Activated T-cell treated with anti-CD3 and anti-CD28 coated beads, Interleukin-2, amount 50 U/mL, for 72 hours (primary cell): ENCODE data around the gene RSPH10B2. TPM values are rescaled to one million over a fixed set of nuclear protein-coding genes. Genes with fewer than 3 reads are reported as not detected.
"Not testable (repeated sequence)": the region's sequence is repeated elsewhere in the genome, so short reads cannot be mapped to it uniquely, and the experiment has no call there.

Experiments used
- ATAC-seq, 2 donors: fragments of 150-1000 bp; cut with Tn5 transposase; replicated peaks in 1 of 2; 2 replicates each; pipeline ENCODE4 v1.10.0; 2021; ENCODE audit warnings: moderate library complexity in 2 of 2, mild to moderate bottlenecking in 1 of 2
- DNase-seq, 2 donors: peaks; one replicate each; pipeline ENCODE4 v3.0.0; 2021 to 2022; ENCODE audit warnings: mixed read lengths in 1 of 2
- H3K27ac Mint-ChIP-seq: one replicate; pipeline ENCODE4 v1.8.0; 2022; ENCODE audit warnings: mild to moderate bottlenecking, moderate library complexity, mixed read lengths
- H3K27me3 Mint-ChIP-seq: one replicate; pipeline ENCODE4 v1.8.0; 2022; ENCODE audit warnings: low read depth, mixed read lengths
- H3K36me3 Mint-ChIP-seq, 2 donors: one replicate each; pipeline ENCODE4 v1.8.0; 2022; ENCODE audit warnings: mixed read lengths in 2 of 2, mild to moderate bottlenecking in 1 of 2; ENCODE audit not compliant: insufficient read depth in 2 of 2
- H3K4me1 Mint-ChIP-seq: one replicate; pipeline ENCODE4 v1.8.0; 2022; ENCODE audit warnings: low read depth, mixed read lengths
- H3K4me3 Mint-ChIP-seq, 2 donors: one replicate each; pipeline ENCODE4 v1.8.0; 2022; ENCODE audit warnings: mild to moderate bottlenecking in 2 of 2, mixed read lengths in 2 of 2, moderate library complexity in 2 of 2
- H3K9me3 Mint-ChIP-seq, 2 donors: one replicate each; pipeline ENCODE4 v1.8.0; 2022; ENCODE audit warnings: mixed read lengths in 2 of 2
- total RNA-seq, 2 donors: library from RNA; stranded (reverse); gene quantifications; one replicate each; pipeline ENCODE4 v1.2.3, GENCODE V29; 2022

Gene RSPH10B2
- total RNA-seq, 2 donors from 2014 or later, result 0.89 TPM; not detected in 1

DNA sequence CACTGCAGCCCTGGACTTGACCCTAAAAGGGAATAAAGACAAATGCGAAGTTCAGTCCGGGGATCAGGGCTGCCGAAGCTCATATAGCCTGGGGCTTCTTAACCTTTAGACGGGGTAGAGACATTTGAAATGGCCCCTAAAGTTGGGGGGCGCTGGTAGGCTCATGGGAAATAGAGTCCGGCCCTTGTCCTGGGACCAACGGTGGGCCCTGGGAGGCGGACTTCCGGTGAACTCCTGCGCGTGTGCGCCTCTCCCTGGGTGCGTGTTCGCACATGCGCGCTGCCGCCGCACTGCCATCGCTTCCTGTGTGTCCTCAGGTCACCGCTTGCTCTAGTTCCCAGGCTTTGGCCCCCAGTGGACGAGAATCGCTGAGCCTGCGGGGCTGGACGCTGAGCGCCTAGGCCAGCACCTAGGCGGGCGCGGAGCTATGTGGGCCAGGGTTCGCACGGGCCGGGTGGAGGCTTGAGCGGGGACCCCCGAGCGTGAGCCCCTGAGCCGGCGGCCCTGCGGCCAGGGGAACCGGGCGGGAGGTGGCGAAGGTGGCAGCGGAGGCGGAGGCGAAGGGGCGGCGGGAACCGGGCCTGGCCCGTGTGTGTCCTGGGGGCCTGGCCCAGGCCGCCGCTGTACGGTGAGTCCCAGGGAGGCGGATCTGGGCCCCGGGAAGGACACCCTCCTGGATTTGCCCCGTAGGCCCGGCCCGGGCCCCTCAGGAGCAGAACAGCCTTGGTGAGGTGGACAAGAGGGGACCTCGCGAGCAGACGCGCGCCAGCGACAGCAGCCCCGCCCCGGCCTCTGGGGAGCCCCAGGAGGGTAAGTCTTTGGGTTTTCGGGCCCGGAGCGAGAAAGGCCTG lies 24.2 kb upstream of the RSPH10B2 start:
- Mint-ChIP-seq H3K4me1 (peaks cover 41% of the 10 kb centered on the region), H3K27me3 (no peaks in the 10 kb centered on the region), H3K36me3 (peaks cover 13 to 15% of the 10 kb centered on the region in 2 donors), H3K9me3 (peaks cover 0 to 2% of the 10 kb centered on the region in 2 donors), H3K4me3 (peak overlapping the region; percentile 90 to 94), H3K27ac (peak overlapping the region; percentile 85)
- peak; percentile 90 to 91 for DNase-seq
- ATAC-seq, result peak; percentile 99 to 100

- Mint-ChIP-seq H3K4me3 (peak overlapping the region; percentile 90 to 94), H3K4me1 (peaks cover 37% of the 10 kb centered on the region), H3K36me3 (peaks cover 13 to 21% of the 10 kb centered on the region in 2 donors), H3K9me3 (peaks cover 0 to 2% of the 10 kb centered on the region in 2 donors), H3K27ac (peak overlapping the region; percentile 59), H3K27me3 (no peaks in the 10 kb centered on the region)
- no peak for ATAC-seq
- no peak for DNase-seq
Measured at GRCh38 chr7:6730343-6730633, 23.6 kb upstream of the RSPH10B2 start.

DNA sequence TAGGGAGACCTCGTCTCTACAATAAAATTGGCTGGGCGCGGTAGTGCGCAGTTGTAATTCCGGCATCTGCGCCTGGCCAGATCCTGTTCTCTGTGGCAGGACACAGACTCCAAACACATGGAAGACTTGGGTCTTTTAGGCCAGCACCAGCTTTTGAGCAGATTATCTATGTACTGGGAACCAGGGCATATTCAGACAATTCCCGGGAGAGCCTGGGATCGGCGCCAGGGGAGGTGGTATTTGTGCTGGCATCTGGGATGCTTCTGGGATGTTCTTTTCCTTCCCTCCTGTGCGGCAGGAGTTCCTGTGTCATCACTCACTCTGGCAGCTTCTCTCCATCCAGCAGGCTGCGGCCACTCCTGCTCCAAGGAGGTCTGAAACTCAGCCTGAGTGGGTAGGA lies 15.5 kb upstream of the RSPH10B2 start:
- not testable (repeated sequence) for ATAC-seq
- peaks cover 9 to 22% of the 10 kb centered on the region in 2 donors for H3K36me3 Mint-ChIP-seq

DNA sequence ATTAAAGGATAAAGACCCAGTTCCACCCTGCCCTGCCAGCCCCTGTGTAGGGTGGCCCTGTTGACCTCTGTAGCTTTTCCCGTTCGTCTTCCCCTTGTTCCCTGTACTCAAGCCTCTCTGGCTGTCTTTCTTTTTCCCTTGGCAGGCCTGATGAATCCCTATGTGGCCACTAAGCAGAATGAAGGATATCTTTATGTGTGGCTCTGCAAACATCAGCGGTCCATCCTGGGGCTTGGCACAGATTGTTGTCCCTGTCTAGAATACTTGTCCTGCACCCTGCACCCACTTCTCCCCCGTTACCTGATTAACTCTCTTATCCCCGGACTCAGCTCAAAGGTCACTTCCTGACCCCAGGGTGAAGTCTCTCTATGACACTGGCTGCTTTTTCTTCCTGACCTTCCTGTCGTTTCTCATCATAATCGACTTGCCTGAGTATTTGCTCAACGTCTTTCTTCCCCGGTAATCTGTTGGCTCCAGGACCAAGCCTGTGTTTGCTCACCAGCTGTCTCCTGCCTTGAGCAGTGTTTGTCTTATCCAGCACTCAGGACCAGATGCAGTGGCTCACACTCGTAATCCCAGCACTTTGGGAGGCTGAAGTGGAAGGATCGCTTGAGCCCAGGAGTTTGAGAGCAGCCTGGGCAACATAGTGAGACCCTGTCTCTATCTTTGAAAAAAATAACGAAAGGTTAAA lies 9.3 kb upstream of the RSPH10B2 start:
- H3K36me3 Mint-ChIP-seq, H3K9me3 Mint-ChIP-seq, ATAC-seq, DNase-seq, H3K4me3 Mint-ChIP-seq, H3K4me1 Mint-ChIP-seq, H3K27me3 Mint-ChIP-seq: not testable (repeated sequence)
- H3K27ac Mint-ChIP-seq, result peak overlapping the region; percentile 67

More for the DNA sequence above, 15.5 kb upstream of the RSPH10B2 start:
- H3K27ac Mint-ChIP-seq, DNase-seq, H3K9me3 Mint-ChIP-seq, H3K4me3 Mint-ChIP-seq, H3K4me1 Mint-ChIP-seq, H3K27me3 Mint-ChIP-seq: not testable (repeated sequence)

- not testable (repeated sequence) for H3K27me3 Mint-ChIP-seq, H3K9me3 Mint-ChIP-seq, DNase-seq, H3K36me3 Mint-ChIP-seq, ATAC-seq, H3K27ac Mint-ChIP-seq, H3K4me1 Mint-ChIP-seq, H3K4me3 Mint-ChIP-seq
Measured at GRCh38 chr7:6749335-6749734, 4.6 kb upstream of the RSPH10B2 start.

GRCh38 chr7:6750173-6750572 lies 3.7 kb upstream of the RSPH10B2 start:
- not testable (repeated sequence) for H3K4me1 Mint-ChIP-seq, H3K9me3 Mint-ChIP-seq, DNase-seq, H3K36me3 Mint-ChIP-seq, ATAC-seq, H3K27me3 Mint-ChIP-seq, H3K27ac Mint-ChIP-seq, H3K4me3 Mint-ChIP-seq

DNA sequence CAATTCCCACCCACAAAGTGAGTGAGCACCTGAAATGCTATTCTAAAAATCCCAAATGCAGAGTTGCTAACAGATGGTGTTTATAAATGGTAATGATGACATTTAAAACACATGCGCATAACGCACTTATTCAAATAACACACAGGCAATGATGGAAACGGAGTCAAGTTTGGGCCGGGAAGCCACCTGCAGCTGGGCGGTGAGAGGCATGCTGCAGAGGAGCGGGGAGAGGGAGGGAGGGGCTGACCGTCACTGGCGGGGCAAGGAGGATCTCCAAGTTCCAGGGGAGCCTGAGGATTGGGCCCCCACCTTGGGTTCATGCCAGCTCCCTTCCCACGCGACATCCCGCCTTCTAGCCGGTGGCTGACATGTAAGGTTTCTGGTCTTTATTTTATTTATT lies 7.3 kb downstream of the RSPH10B2 start:
- not testable (repeated sequence) for H3K36me3 Mint-ChIP-seq, DNase-seq, H3K9me3 Mint-ChIP-seq, ATAC-seq, H3K27ac Mint-ChIP-seq, H3K4me3 Mint-ChIP-seq, H3K27me3 Mint-ChIP-seq, H3K4me1 Mint-ChIP-seq

DNA sequence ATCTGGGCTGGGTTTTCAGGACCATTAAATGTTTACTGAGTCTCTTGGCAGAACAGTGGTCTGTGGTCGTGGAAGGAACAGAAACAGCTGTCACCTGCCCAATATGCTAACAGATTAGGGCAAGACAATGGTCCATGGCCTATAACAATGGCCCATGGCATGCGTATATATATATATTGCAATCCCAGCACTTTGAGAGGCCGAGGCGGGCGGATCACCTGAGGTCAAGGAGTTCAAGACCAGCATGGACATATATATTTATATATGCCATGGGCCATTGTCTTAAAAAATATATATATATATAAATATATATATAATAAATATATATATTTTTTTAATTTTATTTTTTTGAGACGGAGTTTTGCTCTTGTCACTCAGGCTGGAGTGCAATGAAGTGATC lies 27.7 kb downstream of the RSPH10B2 start:
- not testable (repeated sequence) for H3K4me3 Mint-ChIP-seq

GRCh38 chr7:6789353-6789752 lies 35.5 kb downstream of the RSPH10B2 start:
- not testable (repeated sequence) for H3K27me3 Mint-ChIP-seq, H3K27ac Mint-ChIP-seq, DNase-seq, H3K4me3 Mint-ChIP-seq, H3K4me1 Mint-ChIP-seq, H3K9me3 Mint-ChIP-seq, H3K36me3 Mint-ChIP-seq, ATAC-seq

More for the DNA sequence above, 27.7 kb downstream of the RSPH10B2 start:
- H3K27me3 Mint-ChIP-seq, ATAC-seq, H3K36me3 Mint-ChIP-seq, H3K9me3 Mint-ChIP-seq, H3K4me1 Mint-ChIP-seq, DNase-seq, H3K27ac Mint-ChIP-seq: not testable (repeated sequence)

DNA sequence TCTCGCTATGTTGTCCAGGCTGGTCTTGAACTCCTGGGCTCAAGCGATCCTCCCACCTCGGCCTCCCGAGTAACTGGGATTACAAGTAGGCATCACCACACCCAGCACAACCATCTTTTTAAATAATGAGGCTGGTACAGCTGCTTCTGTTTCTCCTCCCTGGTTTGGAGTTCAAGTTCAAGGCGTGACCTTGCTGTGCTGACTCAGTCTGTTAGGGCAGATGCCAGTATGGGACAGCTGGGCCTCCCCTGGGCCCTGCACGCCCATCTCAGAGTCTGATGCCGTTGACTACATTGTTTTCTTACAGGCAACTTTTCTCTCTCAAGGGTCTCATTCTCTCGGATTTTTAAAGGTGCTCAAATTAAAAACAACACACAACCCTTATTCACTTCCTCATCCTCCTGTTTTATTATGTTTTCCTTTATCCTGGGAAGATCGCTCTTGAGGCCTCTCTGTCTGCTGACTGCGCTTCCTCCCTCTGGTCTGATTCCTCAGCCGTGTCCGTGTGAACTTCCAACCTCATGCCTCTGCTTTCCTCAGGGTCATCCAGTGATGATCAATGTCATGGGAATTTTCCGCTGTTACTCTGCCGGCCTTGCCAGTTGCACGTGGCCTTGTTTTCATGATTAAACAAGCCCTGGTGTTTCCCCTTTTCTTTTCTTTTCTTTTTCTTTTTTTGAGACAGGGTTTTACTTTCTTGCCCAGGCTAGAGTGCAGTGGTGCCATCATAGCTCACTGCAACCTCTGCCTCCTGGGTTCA lies 38.4 kb downstream of the RSPH10B2 start:
- H3K4me3 Mint-ChIP-seq, H3K27ac Mint-ChIP-seq, H3K27me3 Mint-ChIP-seq, H3K9me3 Mint-ChIP-seq, ATAC-seq, DNase-seq, H3K36me3 Mint-ChIP-seq, H3K4me1 Mint-ChIP-seq: not testable (repeated sequence)

DNA sequence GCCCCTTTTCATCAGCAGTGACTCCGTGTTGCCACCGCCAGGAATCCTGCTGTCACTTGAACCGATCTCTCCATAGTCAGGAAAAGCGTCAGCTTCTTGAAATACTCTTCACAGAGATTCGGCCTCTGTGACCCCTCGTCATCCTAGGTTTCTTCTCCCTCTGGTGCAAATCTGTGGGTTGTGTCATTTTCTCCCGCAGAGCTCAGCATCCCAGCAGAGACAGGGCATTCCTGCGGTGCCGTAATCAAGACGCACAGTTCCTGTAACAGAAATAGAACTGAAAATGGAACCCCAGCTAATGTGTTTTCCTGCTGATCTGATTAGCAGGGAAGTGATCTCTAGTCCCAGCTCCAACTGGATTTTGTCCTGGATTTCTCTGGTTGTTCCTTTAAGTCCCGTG lies 40.4 kb downstream of the RSPH10B2 start:
- not testable (repeated sequence) for H3K27me3 Mint-ChIP-seq, ATAC-seq, H3K9me3 Mint-ChIP-seq, H3K4me3 Mint-ChIP-seq, H3K4me1 Mint-ChIP-seq, H3K27ac Mint-ChIP-seq, DNase-seq, H3K36me3 Mint-ChIP-seq

DNA sequence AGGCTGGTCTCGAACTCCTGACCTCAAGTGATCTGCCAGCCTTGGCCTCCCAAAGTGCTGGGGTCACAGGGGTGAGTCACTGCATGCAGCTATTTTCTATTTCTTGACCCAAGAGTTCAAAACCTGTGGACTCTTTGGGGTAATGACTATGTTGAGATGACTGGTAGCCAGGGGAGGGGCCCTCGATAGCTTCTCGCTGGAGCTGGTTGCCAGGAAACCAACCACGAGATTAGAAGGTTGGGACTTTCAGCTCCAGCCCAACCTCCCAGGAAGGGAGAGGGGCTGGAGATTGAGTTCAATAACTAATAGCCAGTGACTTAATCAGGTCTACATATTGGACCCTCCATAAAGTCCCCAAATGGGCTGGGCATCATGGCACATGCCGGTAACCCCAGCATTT lies 43.3 kb downstream of the RSPH10B2 start:
- H3K9me3 Mint-ChIP-seq, H3K4me3 Mint-ChIP-seq, H3K27ac Mint-ChIP-seq, H3K27me3 Mint-ChIP-seq, H3K4me1 Mint-ChIP-seq, DNase-seq, ATAC-seq, H3K36me3 Mint-ChIP-seq: not testable (repeated sequence)

GRCh38 chr7:6798047-6798446 lies 44.1 kb downstream of the RSPH10B2 start:
- H3K27me3 Mint-ChIP-seq, H3K4me1 Mint-ChIP-seq: not testable (repeated sequence)

More at GRCh38 chr7:6798047-6798446, 44.1 kb downstream of the RSPH10B2 start:
- H3K27ac Mint-ChIP-seq, H3K4me3 Mint-ChIP-seq, H3K36me3 Mint-ChIP-seq, ATAC-seq, H3K9me3 Mint-ChIP-seq, DNase-seq: not testable (repeated sequence)
